ENCODE measurements around the gene HPCAL1.
"Not testable (repeated sequence)": the region's sequence is repeated elsewhere in the genome, so short reads cannot be mapped to it uniquely, and the experiment has no call there.

The HPCAL1 gene

GRCh38 chr2:10454505-10454904 lies 151.8 kb downstream of the HPCAL1 start:
- H3K27me3 ChIP-seq (ENCODE audit: control insufficient read depth, low read length) = 0 out of 2 replicates have a peak, but pooled peaks cover 3% of the 10 kb centered on the region
- no peak overlapping the region for H3K4me2 ChIP-seq (ENCODE audit: low read length)
- peaks cover 5% of the 10 kb centered on the region for H3K4me1 ChIP-seq (ENCODE audit: control insufficient read depth, low read length)
- TF ChIP-seq EZH2phosphoT487 (IDR thresholded peaks at IDR 0.05; ENCODE audit: borderline replicate concordance, low read length) = no peak
- TF ChIP-seq, protein P1, sequence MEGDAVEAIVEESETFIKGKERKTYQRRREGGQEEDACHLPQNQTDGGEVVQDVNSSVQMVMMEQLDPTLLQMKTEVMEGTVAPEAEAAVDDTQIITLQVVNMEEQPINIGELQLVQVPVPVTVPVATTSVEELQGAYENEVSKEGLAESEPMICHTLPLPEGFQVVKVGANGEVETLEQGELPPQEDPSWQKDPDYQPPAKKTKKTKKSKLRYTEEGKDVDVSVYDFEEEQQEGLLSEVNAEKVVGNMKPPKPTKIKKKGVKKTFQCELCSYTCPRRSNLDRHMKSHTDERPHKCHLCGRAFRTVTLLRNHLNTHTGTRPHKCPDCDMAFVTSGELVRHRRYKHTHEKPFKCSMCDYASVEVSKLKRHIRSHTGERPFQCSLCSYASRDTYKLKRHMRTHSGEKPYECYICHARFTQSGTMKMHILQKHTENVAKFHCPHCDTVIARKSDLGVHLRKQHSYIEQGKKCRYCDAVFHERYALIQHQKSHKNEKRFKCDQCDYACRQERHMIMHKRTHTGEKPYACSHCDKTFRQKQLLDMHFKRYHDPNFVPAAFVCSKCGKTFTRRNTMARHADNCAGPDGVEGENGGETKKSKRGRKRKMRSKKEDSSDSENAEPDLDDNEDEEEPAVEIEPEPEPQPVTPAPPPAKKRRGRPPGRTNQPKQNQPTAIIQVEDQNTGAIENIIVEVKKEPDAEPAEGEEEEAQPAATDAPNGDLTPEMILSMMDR (IDR thresholded peaks at IDR 0.05; ENCODE audit: low read depth, low read length, poor library complexity, severe bottlenecking) = no peak
- no peak overlapping the region for H3K4me3 ChIP-seq (ENCODE audit: low read length)
- H3K79me2 ChIP-seq (ENCODE audit: control insufficient read depth, low read length) = peaks cover 3% of the 10 kb centered on the region
- H3K27ac ChIP-seq (ENCODE audit: low read depth, low read length) = no peak overlapping the region
- H4K20me1 ChIP-seq (ENCODE audit: control insufficient read depth, insufficient read depth, low read depth, low read length) = no peaks in the 10 kb centered on the region
- H3K9me2 ChIP-seq (replicated peaks; ENCODE audit: control insufficient read depth, low read length) = no peaks in the 10 kb centered on the region
- 0 out of 2 replicates have a peak, but pooled peaks cover 3% of the 10 kb centered on the region for H3F3A ChIP-seq (ENCODE audit: control insufficient read depth, insufficient read depth)
- H3K9me3 ChIP-seq (ENCODE audit: control insufficient read depth, insufficient read depth, low read length) = no peaks in the 10 kb centered on the region
- H3K36me3 ChIP-seq (ENCODE audit: control insufficient read depth, low read length) = no peaks in the 10 kb centered on the region

- H4K20me1 ChIP-seq (ENCODE audit: control insufficient read depth, insufficient read depth, low read depth, low read length); H3K9me3 ChIP-seq (ENCODE audit: control insufficient read depth, insufficient read depth, low read length); H3K4me1 ChIP-seq (ENCODE audit: control insufficient read depth, low read length); H3K79me2 ChIP-seq (ENCODE audit: control insufficient read depth, low read length); H3K4me3 ChIP-seq (ENCODE audit: low read length); H3K4me2 ChIP-seq (ENCODE audit: low read length); H3K27ac ChIP-seq (ENCODE audit: low read depth, low read length); H3K36me3 ChIP-seq (ENCODE audit: control insufficient read depth, low read length); H3F3A ChIP-seq (ENCODE audit: control insufficient read depth, insufficient read depth); H3K9me2 ChIP-seq (replicated peaks; ENCODE audit: control insufficient read depth, low read length): not testable (repeated sequence)
- H3K27me3 ChIP-seq (ENCODE audit: control insufficient read depth, low read length) = peaks cover 10% of the 10 kb centered on the region; the same call in 1 of the 2 replicates
Measured at GRCh38 chr2:10457195-10457594, 154.5 kb downstream of the HPCAL1 start.

DNA sequence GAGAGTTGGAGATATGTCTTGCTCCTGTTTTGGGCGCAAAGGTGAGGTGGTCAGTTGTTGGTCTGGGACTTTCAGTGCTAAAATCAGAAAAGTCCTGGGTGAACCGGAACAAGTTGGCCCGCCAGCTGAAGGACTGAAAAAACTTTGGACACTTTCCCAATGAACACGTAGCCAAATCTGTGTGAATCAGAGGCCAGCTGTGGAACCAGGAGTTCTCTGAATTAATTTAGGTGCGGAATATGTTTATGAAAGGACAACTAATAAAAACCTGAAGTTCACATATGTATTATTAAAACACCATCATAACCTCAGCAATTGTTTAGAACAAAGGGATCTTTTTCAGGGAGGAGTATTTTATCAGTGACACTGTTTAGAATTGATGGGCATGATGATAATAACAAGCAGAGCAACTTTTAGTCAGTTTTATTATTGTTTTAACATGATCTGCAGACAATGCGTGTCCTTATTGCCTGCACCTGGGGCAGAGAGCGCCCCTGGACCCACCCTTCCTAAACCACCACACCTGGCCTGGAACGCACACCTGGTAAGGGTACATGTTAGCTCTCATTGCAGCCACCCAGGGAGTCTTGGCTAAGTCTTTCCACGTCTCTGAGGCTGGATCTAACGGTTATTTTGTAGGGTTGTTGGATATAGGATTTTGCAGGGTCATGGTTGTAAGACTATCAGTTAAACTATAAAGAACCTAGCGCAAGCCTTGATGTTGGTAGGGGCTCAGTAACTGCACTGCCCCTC lies 155.3 kb downstream of the HPCAL1 start:
- H3K4me2 ChIP-seq (ENCODE audit: low read length) = no peak overlapping the region
- TF ChIP-seq EZH2phosphoT487 (IDR thresholded peaks at IDR 0.05; ENCODE audit: borderline replicate concordance, low read length) = no peak
- TF ChIP-seq, protein P1 (IDR thresholded peaks at IDR 0.05; ENCODE audit: low read depth, low read length, poor library complexity, severe bottlenecking) = no peak
- no peak overlapping the region for H3K4me3 ChIP-seq (ENCODE audit: low read length)
- no peaks in the 10 kb centered on the region for H3K9me3 ChIP-seq (ENCODE audit: control insufficient read depth, insufficient read depth, low read length)
- no peaks in the 10 kb centered on the region for H3K9me2 ChIP-seq (replicated peaks; ENCODE audit: control insufficient read depth, low read length)
- no peaks in the 10 kb centered on the region for H3K36me3 ChIP-seq (ENCODE audit: control insufficient read depth, low read length)
- no peak overlapping the region for H3K27ac ChIP-seq (ENCODE audit: low read depth, low read length)
- H4K20me1 ChIP-seq (ENCODE audit: control insufficient read depth, insufficient read depth, low read depth, low read length) = no peaks in the 10 kb centered on the region
- no peaks in the 10 kb centered on the region for H3F3A ChIP-seq (ENCODE audit: control insufficient read depth, insufficient read depth)
- no peaks in the 10 kb centered on the region for H3K79me2 ChIP-seq (ENCODE audit: control insufficient read depth, low read length)
- H3K27me3 ChIP-seq (ENCODE audit: control insufficient read depth, low read length) = peaks cover 10% of the 10 kb centered on the region; the same call in 1 of the 2 replicates
- H3K4me1 ChIP-seq (ENCODE audit: control insufficient read depth, low read length) = no peaks in the 10 kb centered on the region

DNA sequence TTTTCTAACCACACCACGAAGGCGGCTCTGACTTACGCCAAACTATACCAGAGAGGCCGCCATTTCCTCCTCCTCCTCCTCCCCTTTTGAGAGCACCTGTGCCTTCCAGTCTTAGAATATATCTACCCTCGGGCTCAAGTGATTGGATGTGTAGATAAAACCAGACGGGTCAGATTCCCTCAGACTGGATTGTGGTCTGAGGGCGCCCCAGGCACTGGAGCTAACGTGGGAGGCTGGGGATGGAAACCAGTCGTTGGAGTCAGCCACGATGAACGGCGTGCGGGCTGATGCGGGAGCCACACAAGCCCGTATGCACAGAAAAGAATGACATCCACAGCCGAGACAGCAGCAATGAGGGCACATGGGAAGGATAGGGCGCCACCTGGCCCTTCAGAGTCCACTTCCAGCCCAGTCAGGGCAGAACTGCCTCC lies 157.7 kb downstream of the HPCAL1 start:
- Histone ChIP-seq H3K4me1 (ENCODE audit: control insufficient read depth, low read length) (no peaks in the 10 kb centered on the region), H3K27me3 (ENCODE audit: control insufficient read depth, low read length) (peaks cover 10% of the 10 kb centered on the region; the same call in 1 of the 2 replicates), H4K20me1 (ENCODE audit: control insufficient read depth, insufficient read depth, low read depth, low read length) (no peaks in the 10 kb centered on the region), H3K4me3 (ENCODE audit: low read length) (no peak overlapping the region), H3K27ac (ENCODE audit: low read depth, low read length) (no peak overlapping the region), H3K36me3 (ENCODE audit: control insufficient read depth, low read length) (no peaks in the 10 kb centered on the region), H3K4me2 (ENCODE audit: low read length) (no peak overlapping the region), H3K9me2 (replicated peaks; ENCODE audit: control insufficient read depth, low read length) (no peaks in the 10 kb centered on the region), H3F3A (ENCODE audit: control insufficient read depth, insufficient read depth) (no peaks in the 10 kb centered on the region), H3K9me3 (ENCODE audit: control insufficient read depth, insufficient read depth, low read length) (no peaks in the 10 kb centered on the region), H3K79me2 (ENCODE audit: control insufficient read depth, low read length) (no peaks in the 10 kb centered on the region)
- no peak for TF ChIP-seq EZH2phosphoT487 (IDR thresholded peaks at IDR 0.05; ENCODE audit: borderline replicate concordance, low read length)
- TF ChIP-seq, protein P1 (IDR thresholded peaks at IDR 0.05; ENCODE audit: low read depth, low read length, poor library complexity, severe bottlenecking) = no peak
